PFSK-1 (cell line): ENCODE data around the gene CALY.

Experiments
- FOXP2 ChIP-seq: optimal IDR thresholded peaks from 2 replicates; pipeline ENCODE3; 2011; ENCODE audit warnings: borderline replicate concordance, control low read depth, inconsistent platforms; ENCODE audit not compliant: insufficient read depth; ENCODE audit errors: extremely low read length, extremely low read depth
- POLR2AphosphoS5 ChIP-seq: IDR thresholded peaks from 2 replicates; pipeline ENCODE4 v1.6.1; 2012; ENCODE audit warnings: low read depth, mild to moderate bottlenecking, control low read depth, low read length, moderate library complexity
- SIN3A ChIP-seq: IDR thresholded peaks from 2 replicates; pipeline ENCODE4 v1.6.1; 2012; ENCODE audit warnings: mild to moderate bottlenecking, low read length, moderate library complexity, borderline replicate concordance; ENCODE audit not compliant: insufficient read depth
- TAF1 ChIP-seq: IDR thresholded peaks from 2 replicates; pipeline ENCODE4 v1.6.1; 2012; ENCODE audit warnings: low read length, control low read depth, borderline replicate concordance; ENCODE audit not compliant: insufficient read depth
- TF ChIP-seq, protein P1 (sequence below), 2 experiments: IDR thresholded peaks; 2 replicates each; pipeline versions ENCODE4 v1.6.1 to v1.8.0; 2011 to 2012; ENCODE audit warnings: low read depth in 2 of 2, low read length in 2 of 2, control low read depth in 1 of 2, inconsistent platforms in 1 of 2, mild to moderate bottlenecking in 1 of 2, moderate library complexity in 1 of 2; ENCODE audit not compliant: insufficient read depth in 1 of 2

CALY gene

DNA sequence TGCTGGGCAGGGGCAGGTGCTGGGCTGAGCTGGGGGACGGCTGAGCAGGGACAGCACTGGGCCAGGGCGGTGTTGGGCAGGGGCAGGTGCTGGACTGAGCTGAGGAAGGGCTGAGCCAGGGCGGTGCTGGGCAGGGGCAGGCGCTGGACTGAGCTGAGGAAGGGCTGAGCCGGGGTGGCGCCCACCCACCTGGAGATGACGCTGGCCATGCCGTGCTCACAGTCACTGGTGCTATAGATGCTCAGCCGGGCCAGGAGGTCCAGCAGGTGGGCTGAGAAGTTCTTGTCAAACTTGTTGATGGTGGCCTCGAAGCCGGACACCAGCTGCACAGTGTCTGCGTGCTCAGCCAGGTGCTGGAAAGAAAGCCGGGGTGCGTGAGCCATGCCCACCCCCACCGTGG, 55.6 kb downstream of the CALY start:
- TF ChIP-seq TAF1 (no peak), FOXP2 (no peak), POLR2AphosphoS5 (no peak), SIN3A (no peak)
- TF ChIP-seq, protein P1, sequence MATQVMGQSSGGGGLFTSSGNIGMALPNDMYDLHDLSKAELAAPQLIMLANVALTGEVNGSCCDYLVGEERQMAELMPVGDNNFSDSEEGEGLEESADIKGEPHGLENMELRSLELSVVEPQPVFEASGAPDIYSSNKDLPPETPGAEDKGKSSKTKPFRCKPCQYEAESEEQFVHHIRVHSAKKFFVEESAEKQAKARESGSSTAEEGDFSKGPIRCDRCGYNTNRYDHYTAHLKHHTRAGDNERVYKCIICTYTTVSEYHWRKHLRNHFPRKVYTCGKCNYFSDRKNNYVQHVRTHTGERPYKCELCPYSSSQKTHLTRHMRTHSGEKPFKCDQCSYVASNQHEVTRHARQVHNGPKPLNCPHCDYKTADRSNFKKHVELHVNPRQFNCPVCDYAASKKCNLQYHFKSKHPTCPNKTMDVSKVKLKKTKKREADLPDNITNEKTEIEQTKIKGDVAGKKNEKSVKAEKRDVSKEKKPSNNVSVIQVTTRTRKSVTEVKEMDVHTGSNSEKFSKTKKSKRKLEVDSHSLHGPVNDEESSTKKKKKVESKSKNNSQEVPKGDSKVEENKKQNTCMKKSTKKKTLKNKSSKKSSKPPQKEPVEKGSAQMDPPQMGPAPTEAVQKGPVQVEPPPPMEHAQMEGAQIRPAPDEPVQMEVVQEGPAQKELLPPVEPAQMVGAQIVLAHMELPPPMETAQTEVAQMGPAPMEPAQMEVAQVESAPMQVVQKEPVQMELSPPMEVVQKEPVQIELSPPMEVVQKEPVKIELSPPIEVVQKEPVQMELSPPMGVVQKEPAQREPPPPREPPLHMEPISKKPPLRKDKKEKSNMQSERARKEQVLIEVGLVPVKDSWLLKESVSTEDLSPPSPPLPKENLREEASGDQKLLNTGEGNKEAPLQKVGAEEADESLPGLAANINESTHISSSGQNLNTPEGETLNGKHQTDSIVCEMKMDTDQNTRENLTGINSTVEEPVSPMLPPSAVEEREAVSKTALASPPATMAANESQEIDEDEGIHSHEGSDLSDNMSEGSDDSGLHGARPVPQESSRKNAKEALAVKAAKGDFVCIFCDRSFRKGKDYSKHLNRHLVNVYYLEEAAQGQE (IDR thresholded peaks at IDR 0.05; ENCODE audit: insufficient read depth in 1 of 2, low read depth in 2 of 2, low read length in 2 of 2), result no peak

DNA sequence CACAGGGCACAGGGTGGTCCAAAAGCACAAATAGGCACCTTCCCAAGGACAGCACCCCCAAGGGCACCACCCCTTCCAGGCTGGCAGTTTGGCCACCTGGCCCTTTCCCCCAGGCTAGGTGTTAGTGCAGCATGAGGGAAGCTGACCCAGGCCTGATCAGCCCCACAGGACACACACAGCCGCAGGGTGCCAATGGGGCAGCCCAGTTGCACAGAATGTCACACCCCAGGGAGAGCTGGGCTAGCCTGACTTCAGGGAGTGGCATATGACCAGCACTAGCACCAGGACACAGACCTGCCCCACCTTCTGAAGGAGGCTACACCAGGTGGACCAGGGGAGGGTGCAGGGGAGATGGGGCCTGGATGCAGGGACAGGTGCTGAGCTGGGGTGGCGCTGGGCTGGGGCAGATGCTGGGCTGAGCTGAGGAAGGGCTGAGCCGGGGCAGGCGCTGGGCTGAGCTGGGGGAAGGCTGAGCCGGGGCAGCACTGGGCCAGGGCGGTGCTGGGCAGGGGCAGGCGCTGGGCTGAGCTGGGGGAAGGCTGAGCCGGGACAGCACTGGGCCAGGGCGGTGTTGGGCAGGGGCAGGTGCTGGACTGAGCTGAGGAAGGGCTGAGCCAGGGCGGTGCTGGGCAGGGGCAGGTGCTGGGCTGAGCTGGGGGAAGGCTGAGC, 56.2 kb downstream of the CALY start:
- no peak for TF ChIP-seq TAF1
- TF ChIP-seq FOXP2, result no peak
- no peak for TF ChIP-seq POLR2AphosphoS5
- TF ChIP-seq SIN3A, result no peak
- TF ChIP-seq, protein P1 (IDR thresholded peaks at IDR 0.05; ENCODE audit: insufficient read depth in 1 of 2, low read depth in 2 of 2, low read length in 2 of 2), result no peak

DNA sequence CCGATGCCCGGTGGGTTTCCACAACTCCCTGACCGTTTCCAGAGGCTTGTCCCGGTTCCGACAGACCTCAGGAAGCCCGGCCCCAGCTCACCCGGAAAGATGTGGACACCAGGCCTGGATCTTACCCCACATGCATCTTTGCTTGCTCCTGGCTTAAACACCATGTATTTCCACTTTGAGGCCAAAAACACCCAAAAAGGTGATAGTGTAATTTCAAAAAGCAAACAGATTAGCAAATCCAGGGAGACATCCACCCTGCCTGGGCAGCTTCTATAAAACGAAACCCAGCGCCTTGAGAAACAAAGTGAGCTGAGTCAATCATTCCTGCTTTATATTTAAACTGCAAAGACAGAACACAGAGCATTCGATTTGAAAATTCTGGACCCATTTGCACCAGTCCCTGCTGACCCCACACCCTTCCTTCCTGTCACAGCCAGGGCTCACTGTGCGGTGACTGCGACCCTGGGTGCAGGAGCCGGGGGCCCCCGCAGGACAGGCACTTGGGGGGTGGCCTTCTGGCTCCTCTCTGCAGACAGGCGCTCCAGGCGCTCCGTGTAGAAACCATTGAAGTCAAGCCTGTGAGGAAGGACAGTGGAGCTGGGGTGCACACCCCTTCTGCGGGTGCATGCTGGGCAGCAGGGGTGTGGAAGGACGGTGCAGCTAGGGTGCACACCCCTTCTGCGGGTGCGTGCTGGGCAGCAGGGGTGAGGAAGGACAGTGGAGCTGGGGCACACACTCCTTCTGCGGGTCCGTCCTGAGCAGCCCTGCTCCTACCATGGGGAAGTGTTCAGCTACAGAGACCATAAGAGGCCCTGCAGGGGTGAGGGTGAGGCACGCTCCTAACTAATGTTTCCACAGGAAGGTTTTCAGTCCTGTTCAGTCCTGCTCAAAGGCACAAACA, 57.1 kb downstream of the CALY start:
- TF ChIP-seq FOXP2 (no peak), TAF1 (no peak), POLR2AphosphoS5 (no peak), SIN3A (no peak)
- TF ChIP-seq, protein P1 (IDR thresholded peaks at IDR 0.05; ENCODE audit: insufficient read depth in 1 of 2, low read depth in 2 of 2, low read length in 2 of 2), result no peak

DNA sequence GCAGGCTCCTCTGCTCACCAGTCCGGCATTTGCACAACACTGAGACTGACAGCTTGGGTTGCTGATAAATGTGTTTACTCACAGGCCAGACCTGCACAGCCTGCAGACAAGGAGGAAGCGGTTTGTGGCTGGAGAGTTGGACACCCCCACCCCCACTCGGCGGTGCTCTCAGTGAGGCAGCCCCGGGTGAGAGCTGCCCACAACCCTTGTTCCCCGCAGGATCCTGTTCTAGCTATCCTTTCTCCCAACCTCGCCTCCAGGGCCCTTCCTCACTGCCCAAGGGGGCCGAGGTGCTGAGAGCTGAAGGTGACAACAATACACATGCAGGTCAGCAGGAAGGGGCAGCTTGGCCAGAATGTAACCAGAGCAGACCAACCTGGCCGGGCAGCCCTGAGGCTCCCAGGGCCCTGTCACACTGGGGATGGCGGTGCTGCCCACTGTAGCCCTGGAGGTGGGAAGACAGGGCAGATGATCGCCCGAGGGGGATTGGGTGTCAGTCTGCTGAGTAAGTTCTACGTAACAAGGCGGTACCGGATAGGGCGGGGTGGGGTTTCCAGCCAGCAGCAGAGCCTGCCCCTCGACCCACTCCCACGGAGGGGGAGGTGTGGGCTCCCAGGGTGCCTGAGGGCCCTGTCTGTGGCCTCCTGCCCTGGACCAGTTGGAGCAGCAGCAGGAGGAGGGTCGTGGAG, 58.0 kb downstream of the CALY start:
- TF ChIP-seq, protein P1 (IDR thresholded peaks at IDR 0.05; ENCODE audit: insufficient read depth in 1 of 2, low read depth in 2 of 2, low read length in 2 of 2), result no peak
- no peak for TF ChIP-seq TAF1
- TF ChIP-seq FOXP2, result peak; percentile 97
- no peak for TF ChIP-seq POLR2AphosphoS5
- no peak for TF ChIP-seq SIN3A
